ENCODE measurements around the gene GIPC2. TPM values are rescaled to one million over a fixed set of nuclear protein-coding genes. Genes with fewer than 3 reads are reported as not detected.
"Not testable (repeated sequence)": the region's sequence is repeated elsewhere in the genome, so short reads cannot be mapped to it uniquely, and the experiment has no call there.

GIPC2 gene
- total RNA-seq, 1 donor from 2014 or later: 0.64 TPM

GRCh38 chr1:78075621-78076020 lies 29.9 kb downstream of the GIPC2 start:
- H3K27me3 ChIP-seq: no peaks in the 10 kb centered on the region
- H3K9me3 ChIP-seq: no peaks in the 10 kb centered on the region
- H3K4me1 ChIP-seq: peaks cover 0 to 16% of the 10 kb centered on the region in 2 donors
- H3K27ac ChIP-seq: peak overlapping the region in 1 of 2 donors; percentile 7
- H3K36me3 ChIP-seq: no peaks in the 10 kb centered on the region
- intact Hi-C loops (cut with DNase I): no loop called here
- no peak for DNase-seq (ENCODE audit: low spot score in 2 of 2)
- TF ChIP-seq CTCF (IDR thresholded peaks at IDR 0.05): no peak
- no peak overlapping the region for H3K4me3 ChIP-seq

GRCh38 chr1:78078358-78078757 lies 32.6 kb downstream of the GIPC2 start:
- no peak overlapping the region for H3K4me3 ChIP-seq
- H3K36me3 ChIP-seq: no peaks in the 10 kb centered on the region
- no peak for DNase-seq (ENCODE audit: low spot score in 2 of 2)
- intact Hi-C loops (cut with DNase I): no loop called here
- peaks cover 0 to 17% of the 10 kb centered on the region in 2 donors for H3K4me1 ChIP-seq
- no peaks in the 10 kb centered on the region for H3K27me3 ChIP-seq
- H3K9me3 ChIP-seq: no peaks in the 10 kb centered on the region
- H3K27ac ChIP-seq: no peak overlapping the region
- TF ChIP-seq CTCF (IDR thresholded peaks at IDR 0.05): no peak

GRCh38 chr1:78079580-78079979 lies 33.8 kb downstream of the GIPC2 start:
- H3K4me3 ChIP-seq: no peak overlapping the region
- no peak for DNase-seq (ENCODE audit: low spot score in 2 of 2)
- H3K36me3 ChIP-seq: no peaks in the 10 kb centered on the region
- peaks cover 0 to 17% of the 10 kb centered on the region in 2 donors for H3K4me1 ChIP-seq
- H3K27ac ChIP-seq: peak overlapping the region; percentile 37 to 76
- no peaks in the 10 kb centered on the region for H3K9me3 ChIP-seq
- TF ChIP-seq CTCF (IDR thresholded peaks at IDR 0.05): no peak
- intact Hi-C loops (cut with DNase I): no loop called here
- H3K27me3 ChIP-seq: no peaks in the 10 kb centered on the region

- H3K27ac ChIP-seq: peak overlapping the region in 1 of 2 donors; percentile 76
Measured at GRCh38 chr1:78080767-78081166, 35.0 kb downstream of the GIPC2 start.

GRCh38 chr1:78081980-78082860 lies 36.5 kb downstream of the GIPC2 start:
- TF ChIP-seq CTCF (IDR thresholded peaks at IDR 0.05): no peak
- DNase-seq (ENCODE audit: low spot score in 2 of 2): no peak
- H3K36me3 ChIP-seq: no peaks in the 10 kb centered on the region
- peak overlapping the region; percentile 28 to 49 for H3K27ac ChIP-seq
- peaks cover 0 to 17% of the 10 kb centered on the region in 2 donors for H3K4me1 ChIP-seq
- no peak overlapping the region for H3K4me3 ChIP-seq
- H3K9me3 ChIP-seq: no peaks in the 10 kb centered on the region
- no peaks in the 10 kb centered on the region for H3K27me3 ChIP-seq
- intact Hi-C loops (cut with DNase I): loop anchor here (2.0 kb wide), 1 partner anchor 19 kb away; no protein-coding TSS in a partner anchor

More at GRCh38 chr1:78080767-78081166, 35.0 kb downstream of the GIPC2 start:
- no peak overlapping the region for H3K4me3 ChIP-seq
- no peaks in the 10 kb centered on the region for H3K9me3 ChIP-seq
- intact Hi-C loops (cut with DNase I): no loop called here
- H3K36me3 ChIP-seq: no peaks in the 10 kb centered on the region
- peaks cover 0 to 17% of the 10 kb centered on the region in 2 donors for H3K4me1 ChIP-seq
- TF ChIP-seq CTCF (IDR thresholded peaks at IDR 0.05): no peak
- no peaks in the 10 kb centered on the region for H3K27me3 ChIP-seq
- DNase-seq (ENCODE audit: low spot score in 2 of 2): no peak

- H3K4me3 ChIP-seq; H3K4me1 ChIP-seq; DNase-seq (ENCODE audit: low spot score in 2 of 2); H3K9me3 ChIP-seq; H3K27me3 ChIP-seq; H3K36me3 ChIP-seq; intact Hi-C loops (cut with DNase I); H3K27ac ChIP-seq: not testable (repeated sequence)
Measured at GRCh38 chr1:78084639-78085038, 38.9 kb downstream of the GIPC2 start.
